Measurements from ENCODE around the gene CPNE9. TPM values are rescaled to one million over a fixed set of nuclear protein-coding genes. Genes with fewer than 3 reads are reported as not detected.

Gene CPNE9
- total RNA-seq, 4 donors from 2014 or later: not detected

DNA sequence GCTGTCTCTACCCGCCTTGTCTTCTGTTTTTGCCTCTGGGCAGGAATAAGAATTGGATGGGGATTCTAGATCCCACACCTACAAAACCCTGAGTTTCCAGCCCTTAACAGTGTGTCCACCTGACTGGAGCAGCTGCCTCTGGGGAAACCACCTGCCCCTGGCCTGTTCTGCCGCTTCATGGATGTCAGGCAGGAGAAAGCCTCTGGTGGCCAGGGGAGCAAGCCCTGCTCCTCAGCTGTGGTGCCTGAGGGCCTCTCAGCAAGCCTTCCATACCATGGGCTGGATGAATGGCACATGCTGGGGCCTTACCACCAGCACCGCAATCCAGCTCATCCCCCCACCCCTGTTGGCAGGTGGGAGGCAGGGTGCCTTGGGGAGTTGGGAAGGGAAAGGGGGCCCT lies 5.3 kb upstream of the CPNE9 start:
- Histone ChIP-seq H3K9me3 (no peaks in the 10 kb centered on the region), H3K4me1 (peaks cover 0 to under 1% (median 0%) of the 10 kb centered on the region in 4 donors), H3K27ac (no peak overlapping the region), H3K36me3 (peaks cover 0 to 32% (median 5%) of the 10 kb centered on the region in 4 donors), H3K4me3 (no peak overlapping the region), H3K27me3 (no peaks in the 10 kb centered on the region)
- intact Hi-C loops (cut with DNase I; ENCODE audit: low total_unique reads): no loop called here
- DNase-seq: no peak
- no peak for TF ChIP-seq POLR2A (IDR thresholded peaks at IDR 0.05)
- WGBS, 2 donors (ENCODE audit: low coverage in 1 of 2): 83 to 92% methylated on average over 1 to 3 of the region's 3 CpGs
- in situ Hi-C loops (cut with MboI; ENCODE audit: low pct_ligation_motif_present in 1 of 4, low pct_unique_long_range_greater_than_20kb in 1 of 4, low sequenced_read_pairs in 3 of 4): no loop called here

DNA sequence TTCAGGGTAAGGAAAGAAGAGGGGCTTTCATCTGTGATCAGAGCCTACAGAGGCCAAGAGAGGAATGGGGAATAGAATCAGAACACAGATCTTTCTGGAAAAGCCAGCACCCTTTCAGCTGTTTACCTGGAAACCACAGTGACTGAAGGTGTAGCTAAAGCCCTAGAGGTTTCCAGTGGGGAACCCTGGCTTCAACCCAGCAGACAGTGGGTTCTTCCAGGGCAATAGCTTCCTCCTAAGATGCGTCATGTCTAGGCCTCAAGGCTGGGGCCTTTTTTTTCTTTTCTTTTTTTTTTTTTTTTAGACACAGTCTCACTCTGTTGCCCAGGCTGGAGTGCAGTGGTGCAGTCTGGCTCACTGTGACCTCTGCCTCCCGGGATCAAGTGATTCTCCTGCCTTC lies 3.1 kb upstream of the CPNE9 start:
- Histone ChIP-seq H3K27ac (no peak overlapping the region), H3K27me3 (peaks cover 19% of the 10 kb centered on the region), H3K9me3 (no peaks in the 10 kb centered on the region), H3K4me3 (no peak overlapping the region), H3K36me3 (peaks cover 0 to 25% (median under 1%) of the 10 kb centered on the region in 4 donors), H3K4me1 (peaks cover 11 to 19% (median 16%) of the 10 kb centered on the region in 4 donors)
- in situ Hi-C loops (cut with MboI; ENCODE audit: low pct_ligation_motif_present in 1 of 4, low pct_unique_long_range_greater_than_20kb in 1 of 4, low sequenced_read_pairs in 3 of 4) (no loop called here), intact Hi-C loops (cut with DNase I; ENCODE audit: low total_unique reads) (no loop called here)
- no peak for DNase-seq
- WGBS, 2 donors (ENCODE audit: low coverage in 1 of 2): 91 to 100% methylated on average over 1 to 2 of the region's 2 CpGs
- TF ChIP-seq POLR2AphosphoS5 (IDR thresholded peaks at IDR 0.05) (no peak), CTCF (IDR thresholded peaks at IDR 0.05) (no peak), POLR2A (IDR thresholded peaks at IDR 0.05) (no peak), EP300 (IDR thresholded peaks at IDR 0.05; ENCODE audit: low read depth) (no peak)

- DNase-seq: no peak
- Histone ChIP-seq H3K4me1 (peaks cover 11 to 19% (median 16%) of the 10 kb centered on the region in 4 donors), H3K27me3 (peaks cover 19% of the 10 kb centered on the region), H3K9me3 (no peaks in the 10 kb centered on the region), H3K36me3 (peaks cover 0 to 22% (median 0%) of the 10 kb centered on the region in 4 donors), H3K4me3 (no peak overlapping the region), H3K27ac (no peak overlapping the region)
- intact Hi-C loops (cut with DNase I; ENCODE audit: low total_unique reads): no loop called here
- in situ Hi-C loops (cut with MboI; ENCODE audit: low pct_ligation_motif_present in 1 of 4, low pct_unique_long_range_greater_than_20kb in 1 of 4, low sequenced_read_pairs in 3 of 4): no loop called here
- TF ChIP-seq CTCF (IDR thresholded peaks at IDR 0.05) (no peak), POLR2A (IDR thresholded peaks at IDR 0.05) (no peak), EP300 (IDR thresholded peaks at IDR 0.05; ENCODE audit: low read depth) (no peak), POLR2AphosphoS5 (IDR thresholded peaks at IDR 0.05) (no peak)
- 90% methylated on average over 7 of the region's 7 CpGs; no CpG with 5 or more reads in 1 of the 2 donors for WGBS, 2 donors (ENCODE audit: low coverage in 1 of 2)
Measured at GRCh38 chr3:9701006-9701405, 2.6 kb upstream of the CPNE9 start.

DNA sequence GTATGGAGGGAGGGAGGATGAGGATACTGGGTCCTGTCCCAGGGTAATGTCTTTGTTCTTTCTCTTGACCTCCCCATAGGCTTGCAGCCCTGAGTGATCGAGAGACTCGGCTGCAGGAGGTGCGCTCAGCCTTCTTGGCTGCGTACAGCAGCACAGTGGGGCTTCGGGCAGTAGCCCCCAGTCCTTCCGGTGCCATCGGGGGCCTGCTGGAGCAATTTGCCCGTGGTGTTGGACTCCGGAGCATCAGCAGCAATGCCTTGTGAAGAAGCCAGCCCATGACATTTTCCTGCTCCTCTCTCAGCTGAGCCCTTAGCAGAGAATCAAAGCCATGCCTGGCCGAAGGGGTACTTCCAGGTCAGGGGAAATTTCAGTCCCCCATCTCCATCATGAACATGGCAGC lies 1.9 kb upstream of the CPNE9 start:
- peaks cover 0 to 22% (median 0%) of the 10 kb centered on the region in 4 donors for H3K36me3 ChIP-seq
- WGBS, 2 donors (ENCODE audit: low coverage in 1 of 2): 98% methylated on average over 10 of the region's 10 CpGs; no CpG with 5 or more reads in 1 of the 2 donors
- intact Hi-C loops (cut with DNase I; ENCODE audit: low total_unique reads): no loop called here

More for the DNA sequence above, 1.9 kb upstream of the CPNE9 start:
- in situ Hi-C loops (cut with MboI; ENCODE audit: low pct_ligation_motif_present in 1 of 4, low pct_unique_long_range_greater_than_20kb in 1 of 4, low sequenced_read_pairs in 3 of 4): no loop called here
- Histone ChIP-seq H3K27ac (no peak overlapping the region), H3K27me3 (peaks cover 19% of the 10 kb centered on the region), H3K9me3 (no peaks in the 10 kb centered on the region), H3K4me1 (peaks cover 11 to 19% (median 16%) of the 10 kb centered on the region in 4 donors), H3K4me3 (no peak overlapping the region)
- TF ChIP-seq POLR2A (IDR thresholded peaks at IDR 0.05) (no peak), CTCF (IDR thresholded peaks at IDR 0.05) (no peak), POLR2AphosphoS5 (IDR thresholded peaks at IDR 0.05) (no peak), EP300 (IDR thresholded peaks at IDR 0.05; ENCODE audit: low read depth) (no peak)
- DNase-seq: no peak
